Stimulated activated CD4-positive, alpha-beta T cell treated with anti-CD3 and anti-CD28 coated beads, Interleukin-12 subunit alpha, Interleukin-12 subunit beta, amount 100 ng/mL, for 48 hours (primary cell): Measurements from ENCODE around the gene DNAH9.
"Not testable (repeated sequence)": the region's sequence is repeated elsewhere in the genome, so short reads cannot be mapped to it uniquely, and the experiment has no call there.

Experiments
- DNase-seq, 3 donors: peaks; one replicate each; pipeline ENCODE4 v3.0.0-alpha.2; 2020; ENCODE audit warnings: low read depth in 2 of 3, low spot score in 1 of 3

DNAH9 gene

GRCh38 chr17:11908711-11909146, 310.5 kb downstream of the DNAH9 start:
- DNase-seq, result no peak

- DNase-seq, result no peak
These were observed 311.1 kb downstream of the DNAH9 start for GRCh38 chr17:11909348-11909747.

- DNase-seq, result no peak
These were observed 317.8 kb downstream of the DNAH9 start for GRCh38 chr17:11916091-11916490.

GRCh38 chr17:11917415-11917814, 319.1 kb downstream of the DNAH9 start:
- DNase-seq, result no peak

- DNase-seq, result no peak
These were observed 323.0 kb downstream of the DNAH9 start for GRCh38 chr17:11921296-11921695.

GRCh38 chr17:11922638-11923037, 324.4 kb downstream of the DNAH9 start:
- DNase-seq, result no peak

GRCh38 chr17:11924076-11924475, 325.8 kb downstream of the DNAH9 start:
- DNase-seq, result no peak

- DNase-seq, result no peak
These were observed 327.2 kb downstream of the DNAH9 start for GRCh38 chr17:11925262-11926021.

- DNase-seq, result no peak
These were observed 330.2 kb downstream of the DNAH9 start for GRCh38 chr17:11928436-11928835.

- DNase-seq, result no peak
These were observed 334.1 kb downstream of the DNAH9 start for GRCh38 chr17:11932337-11932898.

GRCh38 chr17:11935734-11936406, 337.6 kb downstream of the DNAH9 start:
- DNase-seq, result peak; percentile 7 to 18 (median 8)

- no peak for DNase-seq
These were observed 342.6 kb downstream of the DNAH9 start for GRCh38 chr17:11940904-11941303.

- not testable (repeated sequence) for DNase-seq
These were observed 344.8 kb downstream of the DNAH9 start for GRCh38 chr17:11943086-11943485.

- DNase-seq, result no peak
These were observed 345.6 kb downstream of the DNAH9 start for GRCh38 chr17:11943759-11944347.

GRCh38 chr17:11944587-11944986, 346.3 kb downstream of the DNAH9 start:
- no peak for DNase-seq

GRCh38 chr17:11948789-11949188, 350.5 kb downstream of the DNAH9 start:
- no peak for DNase-seq

GRCh38 chr17:11949571-11949970, 351.3 kb downstream of the DNAH9 start:
- not testable (repeated sequence) for DNase-seq

- no peak for DNase-seq
These were observed 352.7 kb downstream of the DNAH9 start for GRCh38 chr17:11950771-11951519.

GRCh38 chr17:11952610-11953009, 354.3 kb downstream of the DNAH9 start:
- no peak for DNase-seq

- no peak for DNase-seq
These were observed 355.7 kb downstream of the DNAH9 start for GRCh38 chr17:11953924-11954323.

- DNase-seq, result no peak
These were observed 356.7 kb downstream of the DNAH9 start for GRCh38 chr17:11954936-11955335.
